KOPT-K1 (cell line): ENCODE measurements around the gene ZNF274.

Source experiments
- H3K27ac ChIP-seq: fragments of 200-600 bp; sonication (generic); 2 replicates; pipeline ENCODE4 v1.5.1; 2016; ENCODE audit warnings: antibody characterized with exemption, mild to moderate bottlenecking, low read depth, low read length; ENCODE audit not compliant: poor library complexity, severe bottlenecking
- H3K36me3 ChIP-seq: fragments of 200-600 bp; sonication (generic); 2 replicates; pipeline ENCODE4 v1.5.1; 2017; ENCODE audit warnings: antibody characterized with exemption, mild to moderate bottlenecking, low read length, moderate library complexity; ENCODE audit not compliant: insufficient read depth
- H3K9me3 ChIP-seq: fragments of 200-600 bp; sonication (generic); 2 replicates; pipeline ENCODE4 v1.5.1; 2017; ENCODE audit warnings: antibody characterized with exemption, low read length, mild to moderate bottlenecking; ENCODE audit not compliant: insufficient read depth, poor library complexity, severe bottlenecking

The ZNF274 gene

GRCh38 chr19:58182577-58182988 is 278 bp upstream of the ZNF274 start:
- peaks cover 96% of the 10 kb centered on the region for H3K9me3 ChIP-seq
- H3K36me3 ChIP-seq = peaks cover 20% of the 10 kb centered on the region
- H3K27ac ChIP-seq = peak overlapping the region; percentile 82

- H3K9me3 ChIP-seq = peaks cover 94% of the 10 kb centered on the region
- H3K27ac ChIP-seq = peak overlapping the region; percentile 82
- H3K36me3 ChIP-seq = peaks cover 24% of the 10 kb centered on the region
Measured at GRCh38 chr19:58183817-58184215, 955 bp downstream of the ZNF274 start.

GRCh38 chr19:58196901-58197616 is 14.2 kb downstream of the ZNF274 start:
- peaks cover 60% of the 10 kb centered on the region for H3K36me3 ChIP-seq
- peaks cover 100% of the 10 kb centered on the region for H3K9me3 ChIP-seq
- no peak overlapping the region for H3K27ac ChIP-seq

- Histone ChIP-seq H3K9me3 (peaks cover 100% of the 10 kb centered on the region), H3K27ac (no peak overlapping the region), H3K36me3 (peaks cover 62% of the 10 kb centered on the region)
Measured at GRCh38 chr19:58203814-58204475, 21.1 kb downstream of the ZNF274 start.

GRCh38 chr19:58204566-58204965 is 21.7 kb downstream of the ZNF274 start:
- Histone ChIP-seq H3K9me3 (peaks cover 100% of the 10 kb centered on the region), H3K36me3 (peaks cover 68% of the 10 kb centered on the region), H3K27ac (no peak overlapping the region)

GRCh38 chr19:58209577-58209976 is 26.7 kb downstream of the ZNF274 start:
- peaks cover 96% of the 10 kb centered on the region for H3K9me3 ChIP-seq
- peaks cover 76% of the 10 kb centered on the region for H3K36me3 ChIP-seq
- no peak overlapping the region for H3K27ac ChIP-seq

- peaks cover 75% of the 10 kb centered on the region for H3K9me3 ChIP-seq
- H3K36me3 ChIP-seq = peaks cover 53% of the 10 kb centered on the region
- H3K27ac ChIP-seq = no peak overlapping the region
Measured at GRCh38 chr19:58212336-58213074, 29.6 kb downstream of the ZNF274 start.

- peaks cover 48% of the 10 kb centered on the region for H3K36me3 ChIP-seq
- peaks cover 70% of the 10 kb centered on the region for H3K9me3 ChIP-seq
- no peak overlapping the region for H3K27ac ChIP-seq
Measured at GRCh38 chr19:58213075-58213369, 30.2 kb downstream of the ZNF274 start.

GRCh38 chr19:58217069-58217481 is 34.2 kb downstream of the ZNF274 start:
- H3K27ac ChIP-seq = no peak overlapping the region
- H3K9me3 ChIP-seq = peaks cover 32% of the 10 kb centered on the region
- peaks cover 10% of the 10 kb centered on the region for H3K36me3 ChIP-seq

GRCh38 chr19:58217607-58218391 is 34.9 kb downstream of the ZNF274 start:
- peaks cover 3% of the 10 kb centered on the region for H3K36me3 ChIP-seq
- H3K9me3 ChIP-seq = peaks cover 24% of the 10 kb centered on the region
- no peak overlapping the region for H3K27ac ChIP-seq

GRCh38 chr19:58218899-58219298 is 36.0 kb downstream of the ZNF274 start:
- Histone ChIP-seq H3K36me3 (no peaks in the 10 kb centered on the region), H3K9me3 (peaks cover 16% of the 10 kb centered on the region), H3K27ac (no peak overlapping the region)

GRCh38 chr19:58227964-58228584 is 45.2 kb downstream of the ZNF274 start:
- H3K27ac ChIP-seq = peak overlapping the region; percentile 90
- H3K9me3 ChIP-seq = peaks cover 26% of the 10 kb centered on the region
- H3K36me3 ChIP-seq = peaks cover 36% of the 10 kb centered on the region

GRCh38 chr19:58228585-58229254 is 45.9 kb downstream of the ZNF274 start, which contains the start of gene ZNF544:
Gene ZNF544 (plus strand): TSS chr19:58228914. CDS start chr19:58244024, 15,110 bp downstream.
- Histone ChIP-seq H3K27ac (peak within 1 kb of the TSS; percentile 90), H3K36me3 (peaks cover 43% of the 10 kb centered on the region), H3K9me3 (peaks cover 27% of the 10 kb centered on the region)

GRCh38 chr19:58229255-58229639 is 46.4 kb downstream of the ZNF274 start:
- Histone ChIP-seq H3K9me3 (peaks cover 33% of the 10 kb centered on the region), H3K36me3 (peaks cover 48% of the 10 kb centered on the region), H3K27ac (peak overlapping the region; percentile 90)
